ENCODE measurements around the gene ARRDC1. TPM values are rescaled to one million over a fixed set of nuclear protein-coding genes. Genes with fewer than 3 reads are reported as not detected.

ARRDC1 gene
- total RNA-seq, 1 experiment from 2014 or later: 13.3 TPM

DNA sequence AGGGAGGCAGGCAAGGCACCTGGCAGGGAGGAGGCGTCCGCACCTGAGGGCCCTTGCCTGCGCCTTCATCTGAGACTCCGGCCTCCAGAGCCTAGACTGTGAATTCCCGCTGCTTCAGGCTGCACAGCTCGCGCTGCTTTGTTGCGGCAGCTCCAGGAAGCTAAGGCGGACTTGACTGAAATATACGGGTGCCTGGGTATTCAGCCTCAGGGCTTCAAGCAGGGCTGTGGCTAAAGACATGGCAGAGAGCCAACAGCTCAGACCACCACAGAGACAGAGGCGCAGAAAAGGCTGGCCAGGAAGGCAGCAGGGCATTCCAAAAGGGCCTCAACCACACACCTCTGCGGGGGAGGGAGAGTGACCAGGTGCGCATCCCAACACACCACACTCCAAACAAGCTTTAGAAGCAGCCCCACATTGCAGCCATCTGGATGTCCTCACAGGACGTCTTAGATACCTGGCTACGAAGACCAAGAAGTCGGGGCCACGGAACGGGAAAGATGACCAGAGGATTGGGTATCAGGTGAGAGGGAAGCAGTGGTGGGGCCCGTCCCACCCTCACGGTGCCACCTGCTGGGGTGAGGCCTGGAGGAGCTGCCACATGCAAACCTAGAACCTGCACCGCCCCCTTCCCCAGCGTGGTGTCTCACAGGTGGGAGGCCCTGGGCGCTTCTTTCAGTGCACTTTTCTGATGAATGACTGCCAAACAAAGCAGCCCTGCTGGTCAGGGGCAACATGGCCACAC is 25.1 kb upstream of the ARRDC1 start:
- H3K9me3 ChIP-seq (ENCODE audit: low read depth, low read length, poor library complexity, severe bottlenecking): no peaks in the 10 kb centered on the region
- ChIA-PET POLR2A (ENCODE audit: low non-redundant PET) (no interaction called here), CTCF (interaction anchor here (0.6 kb wide), 1 partner anchor 144 kb away, joined by 3 read pairs; no protein-coding TSS in a partner anchor)
- no peak overlapping the region for H3K27ac ChIP-seq (ENCODE audit: low read depth, low read length, poor library complexity, severe bottlenecking)
- H3K36me3 ChIP-seq (ENCODE audit: insufficient read depth, low read length, poor library complexity, severe bottlenecking): peaks cover 34% of the 10 kb centered on the region
- intact Hi-C loops (cut with micrococcal nuclease; ENCODE audit: unreplicated experiment): no loop called here
- no TSS peak for BruUV-seq (replicated peaks)
- H3K27me3 ChIP-seq (replicated peaks; ENCODE audit: insufficient read depth, low read depth, low read length, poor library complexity): no peaks in the 10 kb centered on the region
- TF ChIP-seq, protein P1, sequence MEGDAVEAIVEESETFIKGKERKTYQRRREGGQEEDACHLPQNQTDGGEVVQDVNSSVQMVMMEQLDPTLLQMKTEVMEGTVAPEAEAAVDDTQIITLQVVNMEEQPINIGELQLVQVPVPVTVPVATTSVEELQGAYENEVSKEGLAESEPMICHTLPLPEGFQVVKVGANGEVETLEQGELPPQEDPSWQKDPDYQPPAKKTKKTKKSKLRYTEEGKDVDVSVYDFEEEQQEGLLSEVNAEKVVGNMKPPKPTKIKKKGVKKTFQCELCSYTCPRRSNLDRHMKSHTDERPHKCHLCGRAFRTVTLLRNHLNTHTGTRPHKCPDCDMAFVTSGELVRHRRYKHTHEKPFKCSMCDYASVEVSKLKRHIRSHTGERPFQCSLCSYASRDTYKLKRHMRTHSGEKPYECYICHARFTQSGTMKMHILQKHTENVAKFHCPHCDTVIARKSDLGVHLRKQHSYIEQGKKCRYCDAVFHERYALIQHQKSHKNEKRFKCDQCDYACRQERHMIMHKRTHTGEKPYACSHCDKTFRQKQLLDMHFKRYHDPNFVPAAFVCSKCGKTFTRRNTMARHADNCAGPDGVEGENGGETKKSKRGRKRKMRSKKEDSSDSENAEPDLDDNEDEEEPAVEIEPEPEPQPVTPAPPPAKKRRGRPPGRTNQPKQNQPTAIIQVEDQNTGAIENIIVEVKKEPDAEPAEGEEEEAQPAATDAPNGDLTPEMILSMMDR (conservative IDR thresholded peaks at IDR 0.05; ENCODE audit: low read depth, low read length): no peak
- no peak for TF ChIP-seq EZH2 (IDR thresholded peaks at IDR 0.05; ENCODE audit: borderline replicate concordance, low read depth, low read length, poor library complexity, severe bottlenecking)
- DNase-seq (ENCODE audit: low spot score): no peak
- no peak overlapping the region for H3K4me3 ChIP-seq (ENCODE audit: low read depth, low read length, poor library complexity, severe bottlenecking)
- H3K4me1 ChIP-seq (ENCODE audit: insufficient read depth, low read length, poor library complexity, severe bottlenecking): peaks cover 20% of the 10 kb centered on the region

GRCh38 chr9:137580954-137581322 is 24.5 kb upstream of the ARRDC1 start:
- ChIA-PET POLR2A (ENCODE audit: low non-redundant PET) (no interaction called here), CTCF (no interaction called here)
- H3K36me3 ChIP-seq (ENCODE audit: insufficient read depth, low read length, poor library complexity, severe bottlenecking): peaks cover 34% of the 10 kb centered on the region

GRCh38 chr9:137581361-137582285 is 23.9 kb upstream of the ARRDC1 start:
- H3K4me1 ChIP-seq (ENCODE audit: insufficient read depth, low read length, poor library complexity, severe bottlenecking): peaks cover 19% of the 10 kb centered on the region
- peaks cover 37% of the 10 kb centered on the region for H3K36me3 ChIP-seq (ENCODE audit: insufficient read depth, low read length, poor library complexity, severe bottlenecking)
- POLR2A ChIA-PET (ENCODE audit: low non-redundant PET): no interaction called here
- no peak for DNase-seq (ENCODE audit: low spot score)
- no peak overlapping the region for H3K27ac ChIP-seq (ENCODE audit: low read depth, low read length, poor library complexity, severe bottlenecking)
- no peaks in the 10 kb centered on the region for H3K9me3 ChIP-seq (ENCODE audit: low read depth, low read length, poor library complexity, severe bottlenecking)
- no peak overlapping the region for H3K4me3 ChIP-seq (ENCODE audit: low read depth, low read length, poor library complexity, severe bottlenecking)
- intact Hi-C loops (cut with micrococcal nuclease; ENCODE audit: unreplicated experiment): no loop called here
- TF ChIP-seq, protein P1 (conservative IDR thresholded peaks at IDR 0.05; ENCODE audit: low read depth, low read length): no peak
- TF ChIP-seq EZH2 (IDR thresholded peaks at IDR 0.05; ENCODE audit: borderline replicate concordance, low read depth, low read length, poor library complexity, severe bottlenecking): no peak
- no peaks in the 10 kb centered on the region for H3K27me3 ChIP-seq (replicated peaks; ENCODE audit: insufficient read depth, low read depth, low read length, poor library complexity)
- BruUV-seq (replicated peaks): no TSS peak
- CTCF ChIA-PET: no interaction called here

More at GRCh38 chr9:137580954-137581322, 24.5 kb upstream of the ARRDC1 start:
- intact Hi-C loops (cut with micrococcal nuclease; ENCODE audit: unreplicated experiment): no loop called here
- Histone ChIP-seq H3K9me3 (ENCODE audit: low read depth, low read length, poor library complexity, severe bottlenecking) (no peaks in the 10 kb centered on the region), H3K4me1 (ENCODE audit: insufficient read depth, low read length, poor library complexity, severe bottlenecking) (peaks cover 20% of the 10 kb centered on the region), H3K27ac (ENCODE audit: low read depth, low read length, poor library complexity, severe bottlenecking) (no peak overlapping the region), H3K4me3 (ENCODE audit: low read depth, low read length, poor library complexity, severe bottlenecking) (no peak overlapping the region), H3K27me3 (replicated peaks; ENCODE audit: insufficient read depth, low read depth, low read length, poor library complexity) (no peaks in the 10 kb centered on the region)
- TF ChIP-seq EZH2 (IDR thresholded peaks at IDR 0.05; ENCODE audit: borderline replicate concordance, low read depth, low read length, poor library complexity, severe bottlenecking): no peak
- TF ChIP-seq, protein P1 (conservative IDR thresholded peaks at IDR 0.05; ENCODE audit: low read depth, low read length): no peak
- no peak for DNase-seq (ENCODE audit: low spot score)
- BruUV-seq (replicated peaks): no TSS peak
